Colonic mucosa (tissue), 4 donors: ENCODE data around the gene CEP128. TPM values are rescaled to one million over a fixed set of nuclear protein-coding genes. Genes with fewer than 3 reads are reported as not detected.

ENCODE experiments used
- DNase-seq: peaks from one replicate; pipeline ENCODE4 v3.0.0-alpha.2; 2020
- H3K27ac ChIP-seq: fragments of 200-600 bp; one replicate; pipeline ENCODE4 v1.8.0; 2021
- H3K27me3 ChIP-seq: fragments of 200-600 bp; one replicate; pipeline ENCODE4 v1.8.0; 2021
- H3K36me3 ChIP-seq: fragments of 200-600 bp; one replicate; pipeline ENCODE4 v1.8.0; 2021
- H3K4me1 ChIP-seq: fragments of 200-600 bp; one replicate; pipeline ENCODE4 v1.8.0; 2021; ENCODE audit warnings: mild to moderate bottlenecking
- H3K4me3 ChIP-seq: fragments of 200-600 bp; one replicate; pipeline ENCODE4 v1.8.0; 2021
- H3K9ac ChIP-seq, 2 donors: one replicate each; pipeline ENCODE4 v1.7.0; 2013; ENCODE audit warnings: control low read depth in 2 of 2, low read depth in 2 of 2, low read length in 2 of 2
- H3K9me3 ChIP-seq: fragments of 200-600 bp; one replicate; pipeline ENCODE4 v1.8.0; 2021
- intact Hi-C: fragments of 100-400 bp; cut with DNase I; formaldehyde crosslinking; loops from one replicate; pipeline ENCODE4 v1.14.1; 2022
- total RNA-seq, 2 donors: library from RNA; stranded (reverse); fragmentation: NEBNext Ultra II Directional in 1 of 2; extraction: Animal tissue kit (Norgen Biotek cat#: 25700) in 1 of 2; gene quantifications; one replicate each; pipeline ENCODE4 v1.2.1, GENCODE V29; 2021
- TF ChIP-seq, protein P1 (sequence below): fragments of 200-600 bp; IDR thresholded peaks from one replicate; pipeline ENCODE4 v1.8.0; 2022; ENCODE audit warnings: antibody characterized with exemption, mild to moderate bottlenecking
- donor health status: healthy.
- donor health status: DM: no; HTN: no; CAD: no.
- donor health status: DM: no; HTN: no; CAD: no.

Gene CEP128
- total RNA-seq, 2 donors from 2014 or later = 4.4 to 11.6 TPM

DNA sequence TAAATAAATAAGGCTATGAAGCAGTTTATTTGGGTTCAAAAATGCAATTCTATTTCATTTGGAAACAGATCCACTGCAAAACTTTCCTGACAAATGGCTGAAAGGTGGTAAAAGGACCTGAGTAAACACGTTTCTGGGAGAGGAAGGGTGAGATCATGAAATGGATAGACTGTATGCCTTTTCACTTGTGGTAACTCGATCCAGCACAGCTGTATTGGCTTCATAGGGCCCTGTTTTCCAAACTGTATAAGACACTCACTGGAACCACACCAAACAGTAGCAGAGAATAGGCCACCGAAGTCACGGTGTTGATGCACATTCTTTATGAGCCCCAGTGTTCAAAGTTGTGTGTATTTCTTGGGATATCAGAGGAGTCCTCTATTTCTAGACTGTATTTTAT is 405.1 kb downstream of the CEP128 start:
- Histone ChIP-seq H3K27ac (no peak overlapping the region), H3K4me3 (no peak overlapping the region), H3K9ac (no peak overlapping the region), H3K36me3 (no peaks in the 10 kb centered on the region), H3K27me3 (no peaks in the 10 kb centered on the region), H3K9me3 (no peaks in the 10 kb centered on the region), H3K4me1 (no peaks in the 10 kb centered on the region)
- TF ChIP-seq, protein P1, sequence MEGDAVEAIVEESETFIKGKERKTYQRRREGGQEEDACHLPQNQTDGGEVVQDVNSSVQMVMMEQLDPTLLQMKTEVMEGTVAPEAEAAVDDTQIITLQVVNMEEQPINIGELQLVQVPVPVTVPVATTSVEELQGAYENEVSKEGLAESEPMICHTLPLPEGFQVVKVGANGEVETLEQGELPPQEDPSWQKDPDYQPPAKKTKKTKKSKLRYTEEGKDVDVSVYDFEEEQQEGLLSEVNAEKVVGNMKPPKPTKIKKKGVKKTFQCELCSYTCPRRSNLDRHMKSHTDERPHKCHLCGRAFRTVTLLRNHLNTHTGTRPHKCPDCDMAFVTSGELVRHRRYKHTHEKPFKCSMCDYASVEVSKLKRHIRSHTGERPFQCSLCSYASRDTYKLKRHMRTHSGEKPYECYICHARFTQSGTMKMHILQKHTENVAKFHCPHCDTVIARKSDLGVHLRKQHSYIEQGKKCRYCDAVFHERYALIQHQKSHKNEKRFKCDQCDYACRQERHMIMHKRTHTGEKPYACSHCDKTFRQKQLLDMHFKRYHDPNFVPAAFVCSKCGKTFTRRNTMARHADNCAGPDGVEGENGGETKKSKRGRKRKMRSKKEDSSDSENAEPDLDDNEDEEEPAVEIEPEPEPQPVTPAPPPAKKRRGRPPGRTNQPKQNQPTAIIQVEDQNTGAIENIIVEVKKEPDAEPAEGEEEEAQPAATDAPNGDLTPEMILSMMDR = no peak
- no peak for DNase-seq
- intact Hi-C loops = no loop called here

- TF ChIP-seq, protein P1 = no peak
- H3K9me3 ChIP-seq = no peaks in the 10 kb centered on the region
- no peak for DNase-seq
- H3K4me3 ChIP-seq = no peak overlapping the region
- H3K27ac ChIP-seq = no peak overlapping the region
- intact Hi-C loops = no loop called here
- no peaks in the 10 kb centered on the region for H3K36me3 ChIP-seq
- H3K4me1 ChIP-seq = no peaks in the 10 kb centered on the region
- H3K27me3 ChIP-seq = no peaks in the 10 kb centered on the region
- no peak overlapping the region for H3K9ac ChIP-seq
Measured at GRCh38 chr14:80535171-80535570, 406.4 kb downstream of the CEP128 start.

DNA sequence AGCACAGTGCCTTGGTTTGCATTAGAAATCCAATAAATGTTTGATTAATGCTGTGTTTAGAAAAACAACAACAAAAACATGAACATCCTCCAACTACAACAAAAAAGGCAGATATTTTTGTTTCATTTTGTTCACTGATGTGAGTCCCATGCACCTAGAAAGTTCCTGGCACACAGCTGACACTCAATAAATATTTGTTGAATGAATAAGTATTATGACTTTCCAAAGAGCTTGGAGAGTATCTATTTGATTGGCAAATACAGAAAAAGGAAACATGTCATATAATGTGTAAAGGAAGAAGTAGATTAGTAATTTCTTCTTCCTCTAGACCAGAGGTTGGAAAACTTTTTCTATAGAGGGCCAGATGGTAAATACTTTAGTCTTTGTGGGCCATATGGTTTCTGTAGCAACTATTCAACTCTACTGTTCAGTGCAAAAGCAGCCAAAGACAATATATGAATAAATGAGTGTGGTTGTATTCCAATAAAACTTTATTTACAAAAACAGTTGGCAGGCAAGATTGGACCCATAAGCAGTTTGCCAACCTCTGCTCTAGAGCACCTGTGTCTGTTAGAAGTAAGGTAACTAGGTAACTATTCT is 417.9 kb downstream of the CEP128 start:
- Histone ChIP-seq H3K36me3 (no peaks in the 10 kb centered on the region), H3K27ac (no peak overlapping the region), H3K9ac (no peak overlapping the region), H3K4me3 (no peak overlapping the region), H3K27me3 (no peaks in the 10 kb centered on the region), H3K4me1 (no peaks in the 10 kb centered on the region), H3K9me3 (no peaks in the 10 kb centered on the region)
- no peak for DNase-seq
- intact Hi-C loops = no loop called here
- TF ChIP-seq, protein P1 = no peak

GRCh38 chr14:80522936-80523335 is 418.6 kb downstream of the CEP128 start:
- Histone ChIP-seq H3K36me3 (no peaks in the 10 kb centered on the region), H3K9me3 (no peaks in the 10 kb centered on the region), H3K4me3 (no peak overlapping the region), H3K4me1 (no peaks in the 10 kb centered on the region), H3K27me3 (no peaks in the 10 kb centered on the region), H3K27ac (no peak overlapping the region), H3K9ac (no peak overlapping the region)
- TF ChIP-seq, protein P1 = no peak
- intact Hi-C loops = no loop called here
- no peak for DNase-seq

DNA sequence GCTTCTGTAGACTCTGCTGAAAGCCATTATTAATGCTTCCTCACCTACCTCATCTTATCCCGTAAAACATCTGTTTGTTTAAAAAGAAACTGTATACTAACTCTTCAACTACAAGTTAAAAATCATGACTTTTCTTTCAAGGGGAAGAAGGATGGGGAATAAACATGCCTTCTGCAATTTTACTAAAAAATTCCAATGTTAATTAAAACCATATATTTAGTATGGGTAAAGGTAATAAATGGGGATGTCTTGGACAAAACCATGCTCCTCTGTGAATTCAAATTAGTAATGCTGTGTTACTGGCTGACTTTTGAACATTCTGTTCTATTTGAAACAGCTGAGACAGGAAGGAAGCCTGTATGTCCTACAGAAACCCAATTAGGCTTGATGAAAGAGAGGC is 419.1 kb downstream of the CEP128 start:
- Histone ChIP-seq H3K27ac (no peak overlapping the region), H3K36me3 (no peaks in the 10 kb centered on the region), H3K4me3 (no peak overlapping the region), H3K9ac (no peak overlapping the region), H3K4me1 (no peaks in the 10 kb centered on the region), H3K27me3 (no peaks in the 10 kb centered on the region), H3K9me3 (no peaks in the 10 kb centered on the region)
- intact Hi-C loops = no loop called here
- TF ChIP-seq, protein P1 = no peak
- DNase-seq = no peak
